ENCODE results near the gene NTM. TPM values are rescaled to one million over a fixed set of nuclear protein-coding genes. Genes with fewer than 3 reads are reported as not detected.

NTM gene
- polyA plus RNA-seq, 2 donors: 0.24 to 1.1 TPM

GRCh38 chr11:131938351-131938751 lies 567.9 kb downstream of the NTM start:
- H3K4me1 ChIP-seq (ENCODE audit: control insufficient read depth in 2 of 2, insufficient read depth in 2 of 2, low read length in 1 of 2): no peaks in the 10 kb centered on the region
- H3K4me3 ChIP-seq (ENCODE audit: low read depth in 1 of 2, low read length in 2 of 2): no peak overlapping the region
- H3K27me3 ChIP-seq (ENCODE audit: control insufficient read depth in 1 of 2, insufficient read depth in 2 of 2, low read length in 2 of 2): no peaks in the 10 kb centered on the region
- WGBS, 2 donors: 76 to 87% methylated on average over 6 of the region's 6 CpGs
- H3K27ac ChIP-seq (ENCODE audit: low read depth in 2 of 2, low read length in 1 of 2): no peak overlapping the region
- no peaks in the 10 kb centered on the region for H3K9me3 ChIP-seq (ENCODE audit: control insufficient read depth in 2 of 2, insufficient read depth in 1 of 2, low read depth in 1 of 2, low read length in 1 of 2)
- no peaks in the 10 kb centered on the region for H3K36me3 ChIP-seq (ENCODE audit: control insufficient read depth in 2 of 2, insufficient read depth in 2 of 2, low read length in 1 of 2)

DNA sequence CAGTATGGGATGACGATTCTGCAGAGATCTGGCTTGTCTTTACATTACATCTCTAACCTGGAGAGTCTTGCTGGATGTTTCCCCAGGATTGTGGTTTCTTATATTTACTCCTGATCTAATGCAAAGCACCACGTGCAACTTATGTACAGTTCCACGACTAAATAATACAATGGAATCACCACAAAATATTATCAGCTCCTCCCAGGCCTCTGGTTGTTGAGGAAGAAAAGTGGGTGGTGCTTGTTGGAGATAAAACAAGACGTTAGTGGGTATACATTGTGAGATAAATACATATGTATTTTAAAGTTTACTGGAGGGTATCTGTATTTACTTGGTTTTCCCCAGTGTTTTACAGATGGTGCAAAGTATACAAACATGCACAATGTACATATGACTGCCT lies 569.7 kb downstream of the NTM start:
- Histone ChIP-seq H3K27me3 (ENCODE audit: control insufficient read depth in 1 of 2, insufficient read depth in 2 of 2, low read length in 2 of 2) (no peaks in the 10 kb centered on the region), H3K4me1 (ENCODE audit: control insufficient read depth in 2 of 2, insufficient read depth in 2 of 2, low read length in 1 of 2) (no peaks in the 10 kb centered on the region), H3K27ac (ENCODE audit: low read depth in 2 of 2, low read length in 1 of 2) (no peak overlapping the region), H3K36me3 (ENCODE audit: control insufficient read depth in 2 of 2, insufficient read depth in 2 of 2, low read length in 1 of 2) (no peaks in the 10 kb centered on the region), H3K9me3 (ENCODE audit: control insufficient read depth in 2 of 2, insufficient read depth in 1 of 2, low read depth in 1 of 2, low read length in 1 of 2) (no peaks in the 10 kb centered on the region), H3K4me3 (ENCODE audit: low read depth in 1 of 2, low read length in 2 of 2) (no peak overlapping the region)
- WGBS, 2 donors: 40 to 45% methylated on average over 4 of the region's 4 CpGs

GRCh38 chr11:131942878-131943277 lies 572.5 kb downstream of the NTM start:
- no peaks in the 10 kb centered on the region for H3K36me3 ChIP-seq (ENCODE audit: control insufficient read depth in 2 of 2, insufficient read depth in 2 of 2, low read length in 1 of 2)
- no peaks in the 10 kb centered on the region for H3K4me1 ChIP-seq (ENCODE audit: control insufficient read depth in 2 of 2, insufficient read depth in 2 of 2, low read length in 1 of 2)
- WGBS, 2 donors: 74 to 78% methylated on average over 7 of the region's 7 CpGs

DNA sequence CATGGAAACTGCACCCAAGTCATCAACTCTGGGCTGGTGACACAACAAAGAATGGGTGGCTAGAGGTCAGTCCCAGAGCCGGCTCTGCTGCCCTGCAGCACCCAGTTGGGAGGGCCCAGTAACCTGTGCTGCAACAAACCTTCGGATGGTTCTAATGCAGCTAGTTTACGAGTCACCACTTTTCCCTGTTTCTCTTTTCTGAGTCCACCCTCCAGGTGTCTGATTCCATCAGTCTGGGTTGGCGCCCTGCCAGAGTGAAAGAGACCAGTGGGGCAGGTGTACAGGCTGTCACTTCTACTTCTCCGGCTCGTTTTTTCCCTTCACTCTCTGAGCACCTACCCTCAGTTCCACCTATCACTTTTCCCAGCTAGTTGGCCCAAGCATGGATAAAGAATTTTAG lies 572.9 kb downstream of the NTM start:
- Histone ChIP-seq H3K27ac (ENCODE audit: low read depth in 2 of 2, low read length in 1 of 2) (no peak overlapping the region), H3K4me3 (ENCODE audit: low read depth in 1 of 2, low read length in 2 of 2) (no peak overlapping the region), H3K27me3 (ENCODE audit: control insufficient read depth in 1 of 2, insufficient read depth in 2 of 2, low read length in 2 of 2) (no peaks in the 10 kb centered on the region), H3K4me1 (ENCODE audit: control insufficient read depth in 2 of 2, insufficient read depth in 2 of 2, low read length in 1 of 2) (no peaks in the 10 kb centered on the region), H3K36me3 (ENCODE audit: control insufficient read depth in 2 of 2, insufficient read depth in 2 of 2, low read length in 1 of 2) (no peaks in the 10 kb centered on the region), H3K9me3 (ENCODE audit: control insufficient read depth in 2 of 2, insufficient read depth in 1 of 2, low read depth in 1 of 2, low read length in 1 of 2) (no peaks in the 10 kb centered on the region)
- 58 to 70% methylated on average over 6 of the region's 6 CpGs for WGBS, 2 donors

More at GRCh38 chr11:131942878-131943277, 572.5 kb downstream of the NTM start:
- Histone ChIP-seq H3K27me3 (ENCODE audit: control insufficient read depth in 1 of 2, insufficient read depth in 2 of 2, low read length in 2 of 2) (no peaks in the 10 kb centered on the region), H3K9me3 (ENCODE audit: control insufficient read depth in 2 of 2, insufficient read depth in 1 of 2, low read depth in 1 of 2, low read length in 1 of 2) (no peaks in the 10 kb centered on the region), H3K27ac (ENCODE audit: low read depth in 2 of 2, low read length in 1 of 2) (no peak overlapping the region), H3K4me3 (ENCODE audit: low read depth in 1 of 2, low read length in 2 of 2) (no peak overlapping the region)

DNA sequence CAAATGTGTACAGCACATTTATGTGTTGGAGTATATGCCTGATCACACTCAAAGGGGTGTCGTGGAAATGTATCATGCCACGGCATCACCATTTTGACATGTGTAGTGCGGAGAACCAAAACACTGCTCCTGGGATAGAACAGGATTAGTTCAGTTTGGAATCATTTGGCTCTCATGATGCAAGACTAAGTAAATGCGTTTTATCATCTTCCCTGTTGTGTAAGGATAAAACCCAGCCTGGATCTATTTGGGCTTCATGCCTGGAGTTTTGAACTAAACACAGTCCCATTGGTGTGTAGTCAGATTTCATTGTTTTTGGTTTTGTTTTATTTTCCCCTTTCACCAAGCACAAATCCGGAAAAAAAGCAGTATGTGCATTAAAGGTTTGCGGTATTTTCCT lies 574.3 kb downstream of the NTM start:
- H3K4me3 ChIP-seq (ENCODE audit: low read depth in 1 of 2, low read length in 2 of 2): no peak overlapping the region
- WGBS, 2 donors: 74 to 79% methylated on average over 6 of the region's 6 CpGs
- H3K27ac ChIP-seq (ENCODE audit: low read depth in 2 of 2, low read length in 1 of 2): no peak overlapping the region
- H3K9me3 ChIP-seq (ENCODE audit: control insufficient read depth in 2 of 2, insufficient read depth in 1 of 2, low read depth in 1 of 2, low read length in 1 of 2): peaks cover 0 to 2% of the 10 kb centered on the region in 2 donors
- H3K27me3 ChIP-seq (ENCODE audit: control insufficient read depth in 1 of 2, insufficient read depth in 2 of 2, low read length in 2 of 2): no peaks in the 10 kb centered on the region
- H3K4me1 ChIP-seq (ENCODE audit: control insufficient read depth in 2 of 2, insufficient read depth in 2 of 2, low read length in 1 of 2): no peaks in the 10 kb centered on the region
- no peaks in the 10 kb centered on the region for H3K36me3 ChIP-seq (ENCODE audit: control insufficient read depth in 2 of 2, insufficient read depth in 2 of 2, low read length in 1 of 2)

DNA sequence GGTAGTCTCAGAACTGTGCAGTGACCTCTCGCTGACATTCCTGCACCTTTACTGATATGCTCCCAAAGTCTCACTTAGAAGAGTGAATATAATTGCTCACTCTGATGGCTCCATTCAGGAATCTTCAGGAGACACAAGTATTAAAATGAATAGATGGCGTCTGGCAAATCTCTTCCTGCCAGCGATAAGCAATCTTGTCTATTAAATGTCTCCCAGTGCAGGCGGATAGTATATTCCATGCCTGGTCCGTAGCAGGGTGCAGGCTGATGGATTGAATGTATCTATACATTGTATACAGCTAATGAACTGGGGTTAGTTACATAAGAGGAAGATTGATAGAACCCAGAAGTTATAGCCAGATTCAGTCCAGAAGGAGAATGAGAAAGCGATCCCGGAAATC lies 575.3 kb downstream of the NTM start:
- H3K9me3 ChIP-seq (ENCODE audit: control insufficient read depth in 2 of 2, insufficient read depth in 1 of 2, low read depth in 1 of 2, low read length in 1 of 2): peaks cover 0 to 2% of the 10 kb centered on the region in 2 donors
- no peak overlapping the region for H3K4me3 ChIP-seq (ENCODE audit: low read depth in 1 of 2, low read length in 2 of 2)
- H3K36me3 ChIP-seq (ENCODE audit: control insufficient read depth in 2 of 2, insufficient read depth in 2 of 2, low read length in 1 of 2): no peaks in the 10 kb centered on the region
- no peaks in the 10 kb centered on the region for H3K4me1 ChIP-seq (ENCODE audit: control insufficient read depth in 2 of 2, insufficient read depth in 2 of 2, low read length in 1 of 2)
- 86 to 87% methylated on average over 7 of the region's 7 CpGs for WGBS, 2 donors
- H3K27ac ChIP-seq (ENCODE audit: low read depth in 2 of 2, low read length in 1 of 2): no peak overlapping the region
- no peaks in the 10 kb centered on the region for H3K27me3 ChIP-seq (ENCODE audit: control insufficient read depth in 1 of 2, insufficient read depth in 2 of 2, low read length in 2 of 2)

GRCh38 chr11:131947511-131947910 lies 577.1 kb downstream of the NTM start:
- no peak overlapping the region for H3K4me3 ChIP-seq (ENCODE audit: low read depth in 1 of 2, low read length in 2 of 2)
- H3K27ac ChIP-seq (ENCODE audit: low read depth in 2 of 2, low read length in 1 of 2): no peak overlapping the region
- no peaks in the 10 kb centered on the region for H3K36me3 ChIP-seq (ENCODE audit: control insufficient read depth in 2 of 2, insufficient read depth in 2 of 2, low read length in 1 of 2)
- no peaks in the 10 kb centered on the region for H3K4me1 ChIP-seq (ENCODE audit: control insufficient read depth in 2 of 2, insufficient read depth in 2 of 2, low read length in 1 of 2)
- peaks cover 0 to 2% of the 10 kb centered on the region in 2 donors for H3K9me3 ChIP-seq (ENCODE audit: control insufficient read depth in 2 of 2, insufficient read depth in 1 of 2, low read depth in 1 of 2, low read length in 1 of 2)
- 76 to 88% methylated on average over 2 of the region's 2 CpGs for WGBS, 2 donors
- H3K27me3 ChIP-seq (ENCODE audit: control insufficient read depth in 1 of 2, insufficient read depth in 2 of 2, low read length in 2 of 2): no peaks in the 10 kb centered on the region

GRCh38 chr11:131951121-131951520 lies 580.7 kb downstream of the NTM start:
- Histone ChIP-seq H3K9me3 (ENCODE audit: control insufficient read depth in 2 of 2, insufficient read depth in 1 of 2, low read depth in 1 of 2, low read length in 1 of 2) (peaks cover 0 to 2% of the 10 kb centered on the region in 2 donors), H3K4me1 (ENCODE audit: control insufficient read depth in 2 of 2, insufficient read depth in 2 of 2, low read length in 1 of 2) (no peaks in the 10 kb centered on the region), H3K27me3 (ENCODE audit: control insufficient read depth in 1 of 2, insufficient read depth in 2 of 2, low read length in 2 of 2) (no peaks in the 10 kb centered on the region), H3K4me3 (ENCODE audit: low read depth in 1 of 2, low read length in 2 of 2) (no peak overlapping the region), H3K36me3 (ENCODE audit: control insufficient read depth in 2 of 2, insufficient read depth in 2 of 2, low read length in 1 of 2) (no peaks in the 10 kb centered on the region), H3K27ac (ENCODE audit: low read depth in 2 of 2, low read length in 1 of 2) (no peak overlapping the region)
- 88 to 94% methylated on average over 2 of the region's 2 CpGs for WGBS, 2 donors

- Histone ChIP-seq H3K9me3 (ENCODE audit: control insufficient read depth in 2 of 2, insufficient read depth in 1 of 2, low read depth in 1 of 2, low read length in 1 of 2) (no peaks in the 10 kb centered on the region), H3K27me3 (ENCODE audit: control insufficient read depth in 1 of 2, insufficient read depth in 2 of 2, low read length in 2 of 2) (no peaks in the 10 kb centered on the region), H3K36me3 (ENCODE audit: control insufficient read depth in 2 of 2, insufficient read depth in 2 of 2, low read length in 1 of 2) (no peaks in the 10 kb centered on the region), H3K27ac (ENCODE audit: low read depth in 2 of 2, low read length in 1 of 2) (no peak overlapping the region), H3K4me3 (ENCODE audit: low read depth in 1 of 2, low read length in 2 of 2) (no peak overlapping the region), H3K4me1 (ENCODE audit: control insufficient read depth in 2 of 2, insufficient read depth in 2 of 2, low read length in 1 of 2) (no peaks in the 10 kb centered on the region)
- 83 to 86% methylated on average over 10 of the region's 10 CpGs for WGBS, 2 donors
Observed at GRCh38 chr11:131954146-131954545, 583.7 kb downstream of the NTM start.

DNA sequence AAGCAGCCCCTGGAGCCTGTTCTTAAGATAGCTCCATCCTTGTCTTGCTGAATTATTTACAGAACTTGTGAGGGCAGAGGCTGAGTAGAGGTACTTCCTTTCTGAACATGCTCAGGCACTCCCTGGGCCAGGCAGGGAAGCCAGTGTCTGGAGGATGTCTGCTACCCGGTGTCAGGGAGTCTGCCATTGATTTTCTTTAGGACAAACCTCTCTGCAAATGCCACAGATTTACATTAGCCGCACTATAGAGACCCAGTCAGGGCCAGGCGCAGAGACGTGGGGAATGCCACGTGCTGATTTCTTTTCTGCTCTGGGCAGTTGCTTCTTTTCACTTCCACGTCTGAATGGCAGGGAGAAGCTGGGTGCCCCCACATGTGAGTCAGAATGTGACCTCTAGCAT lies 585.5 kb downstream of the NTM start:
- WGBS, 2 donors: 48 to 62% methylated on average over 6 of the region's 6 CpGs
- H3K4me3 ChIP-seq (ENCODE audit: low read depth in 1 of 2, low read length in 2 of 2): no peak overlapping the region
- no peak overlapping the region for H3K27ac ChIP-seq (ENCODE audit: low read depth in 2 of 2, low read length in 1 of 2)
- H3K9me3 ChIP-seq (ENCODE audit: control insufficient read depth in 2 of 2, insufficient read depth in 1 of 2, low read depth in 1 of 2, low read length in 1 of 2): no peaks in the 10 kb centered on the region
- H3K36me3 ChIP-seq (ENCODE audit: control insufficient read depth in 2 of 2, insufficient read depth in 2 of 2, low read length in 1 of 2): no peaks in the 10 kb centered on the region
- H3K27me3 ChIP-seq (ENCODE audit: control insufficient read depth in 1 of 2, insufficient read depth in 2 of 2, low read length in 2 of 2): no peaks in the 10 kb centered on the region
- H3K4me1 ChIP-seq (ENCODE audit: control insufficient read depth in 2 of 2, insufficient read depth in 2 of 2, low read length in 1 of 2): no peaks in the 10 kb centered on the region
